ENCODE results near the gene GRIP1.

GRCh38 chr12:66603461-66603860, 75.4 kb downstream of the GRIP1 start:
- TF ChIP-seq CTCF (IDR thresholded peaks at IDR 0.05 in 4 of 5, conservative IDR thresholded peaks at IDR 0.05 in 1 of 5) (no peak), POLR2A (IDR thresholded peaks at IDR 0.05) (no peak)
